D721Med (cell line): ENCODE results near the gene NEDD4L.

Experiments used
- DNase-seq: peaks from one replicate; pipeline ENCODE4 v3.0.0; 2011; ENCODE audit warnings: low spot score; ENCODE audit not compliant: insufficient read length
- FAIRE-seq: peaks from 2 replicates; lab custom pipeline; 2011; peaks lifted over from hg19 to GRCh38; lab: Jason Lieb, UNC
- CTCF ChIP-seq: IDR thresholded peaks from 2 replicates; pipeline ENCODE4 v1.5.1; 2012; ENCODE audit warnings: mild to moderate bottlenecking, control low read depth; ENCODE audit not compliant: insufficient read depth; ENCODE audit errors: missing control alignments

The NEDD4L gene

GRCh38 chr18:58338141-58338540 lies 294.1 kb downstream of the NEDD4L start:
- FAIRE-seq (no peak), DNase-seq (no peak)
- TF ChIP-seq CTCF: no peak

GRCh38 chr18:58338961-58339592 lies 295.1 kb downstream of the NEDD4L start:
- no peak for TF ChIP-seq CTCF
- FAIRE-seq: peak; percentile 94
- DNase-seq: no peak

- FAIRE-seq: no peak
- TF ChIP-seq CTCF: no peak
These were observed 295.9 kb downstream of the NEDD4L start for GRCh38 chr18:58339890-58340289.

GRCh38 chr18:58341916-58342315 lies 297.9 kb downstream of the NEDD4L start:
- TF ChIP-seq CTCF: no peak
- FAIRE-seq (peak; percentile 98), DNase-seq (no peak)

More at GRCh38 chr18:58339890-58340289, 295.9 kb downstream of the NEDD4L start:
- no peak for DNase-seq

GRCh38 chr18:58344080-58344670 lies 300.1 kb downstream of the NEDD4L start:
- no peak for TF ChIP-seq CTCF
- peak; percentile 99 for FAIRE-seq
- no peak for DNase-seq

GRCh38 chr18:58344861-58345463 lies 300.9 kb downstream of the NEDD4L start:
- DNase-seq (no peak), FAIRE-seq (no peak)
- TF ChIP-seq CTCF: no peak

- DNase-seq (no peak), FAIRE-seq (no peak)
- TF ChIP-seq CTCF: no peak
These were observed 301.8 kb downstream of the NEDD4L start for GRCh38 chr18:58345875-58346274.
